Tibial nerve (tissue), 4 donors: ENCODE data around the gene TMEM178B. TPM values are rescaled to one million over a fixed set of nuclear protein-coding genes. Genes with fewer than 3 reads are reported as not detected.

Source experiments
- DNase-seq, 2 donors: peaks; one replicate each; pipeline ENCODE4 v3.0.0-alpha.2; 2019; ENCODE audit warnings: low spot score in 2 of 2
- H3K27ac ChIP-seq, 4 donors: fragments of 200-600 bp; sonication (generic) in 3 of 4; one replicate each; pipeline ENCODE4 v1.5.1; 2017 to 2019; ENCODE audit warnings: mild to moderate bottlenecking in 1 of 4
- H3K27me3 ChIP-seq, 2 donors: fragments of 200-600 bp; sonication (generic) in 1 of 2; one replicate each; pipeline versions ENCODE4 v1.5.1 to v1.6.0; 2017 to 2019
- H3K36me3 ChIP-seq, 3 donors: fragments of 200-600 bp; sonication (generic); one replicate each; pipeline ENCODE4 v1.5.1; 2018 to 2019
- H3K4me1 ChIP-seq, 4 donors: fragments of 200-600 bp; sonication (generic) in 3 of 4; one replicate each; pipeline ENCODE4 v1.5.1; 2017 to 2019
- H3K4me3 ChIP-seq, 4 donors: fragments of 200-600 bp; sonication (generic) in 3 of 4; one replicate each; pipeline ENCODE4 v1.5.1; 2017 to 2019; ENCODE audit warnings: mild to moderate bottlenecking in 1 of 4, moderate library complexity in 1 of 4
- H3K9me3 ChIP-seq, 4 donors: fragments of 200-600 bp; sonication (generic) in 3 of 4; one replicate each; pipeline ENCODE4 v1.5.1; 2017 to 2019
- CTCF ChIP-seq, 5 experiments: fragments of 200-600 bp in 3 of 5; fragments of 450-650 bp in 2 of 5; sonication (generic) in 3 of 5; IDR thresholded peaks; one replicate each; pipeline ENCODE4 v1.5.1; 2016 to 2019; ENCODE audit warnings: antibody characterized with exemption in 5 of 5, mild to moderate bottlenecking in 3 of 5, moderate library complexity in 2 of 5
- EP300 ChIP-seq, 2 donors: sonication (generic); formaldehyde crosslinking; IDR thresholded peaks; one replicate each; pipeline ENCODE4 v1.6.1; 2017; ENCODE audit warnings: antibody characterized with exemption in 2 of 2, mild to moderate bottlenecking in 1 of 2
- POLR2A ChIP-seq, 2 donors: fragments of 450-650 bp; IDR thresholded peaks; one replicate each; pipeline ENCODE4 v1.6.1; 2017; ENCODE audit warnings: antibody characterized with exemption in 2 of 2, mild to moderate bottlenecking in 2 of 2, moderate library complexity in 2 of 2
- WGBS, 2 donors: methylation state at CpG; one replicate each; pipeline ENCODE4 v1.1.5; 2018; 5-methylcytosine and 5-hydroxymethylcytosine counted together
- total RNA-seq, 4 donors: library from RNA; depleted of rRNA; stranded (reverse); fragments of >200 nt; gene quantifications; one replicate each; pipeline ENCODE4 v1.1.0, GENCODE V29; 2016

Gene TMEM178B
- total RNA-seq, 4 donors from 2014 or later, result 0.30 to 0.78 (median 0.53) TPM

- 2 to 3% methylated on average over 21 of the region's 21 CpGs for WGBS, 2 donors
- Histone ChIP-seq H3K27me3 (peaks cover 0 to 56% of the 10 kb centered on the region in 2 donors), H3K27ac (peak overlapping the region in 1 of 4 donors; percentile 43), H3K9me3 (no peaks in the 10 kb centered on the region), H3K4me1 (peaks cover 0 to 41% (median 31%) of the 10 kb centered on the region in 4 donors), H3K4me3 (peak overlapping the region; percentile 22 to 66 (median 45)), H3K36me3 (no peaks in the 10 kb centered on the region)
- DNase-seq, result no peak
- TF ChIP-seq CTCF (IDR thresholded peaks at IDR 0.05) (no peak), POLR2A (IDR thresholded peaks at IDR 0.05) (no peak), EP300 (IDR thresholded peaks at IDR 0.05) (no peak)
Measured at GRCh38 chr7:141071855-141072547, 1.9 kb upstream of the TMEM178B start.

GRCh38 chr7:141072548-141073172 is 1.2 kb upstream of the TMEM178B start:
- H3K4me1 ChIP-seq, result peaks cover 0 to 41% (median 31%) of the 10 kb centered on the region in 4 donors
- H3K36me3 ChIP-seq, result no peaks in the 10 kb centered on the region
- no peaks in the 10 kb centered on the region for H3K9me3 ChIP-seq
- peak in 1 of 2 donors; percentile 34 for DNase-seq
- 0 to 1% methylated on average over 26 to 34 of the region's 61 CpGs for WGBS, 2 donors
- H3K4me3 ChIP-seq, result peak overlapping the region; percentile 22 to 66 (median 45)
- peaks cover 0 to 58% of the 10 kb centered on the region in 2 donors for H3K27me3 ChIP-seq
- TF ChIP-seq CTCF (IDR thresholded peaks at IDR 0.05), result no peak
- no peak for TF ChIP-seq EP300 (IDR thresholded peaks at IDR 0.05)
- no peak for TF ChIP-seq POLR2A (IDR thresholded peaks at IDR 0.05)
- H3K27ac ChIP-seq, result peak overlapping the region in 1 of 4 donors; percentile 43

GRCh38 chr7:141073173-141073640 is 657 bp upstream of the TMEM178B start:
- WGBS, 2 donors, result 1% methylated on average over 22 to 34 of the region's 60 CpGs

GRCh38 chr7:141074162-141074991 is 513 bp downstream of the TMEM178B start:
- H3K4me3 ChIP-seq, result peak overlapping the region; percentile 22 to 66 (median 45)
- H3K27ac ChIP-seq, result no peak overlapping the region
- 4 to 6% methylated on average over 34 to 35 of the region's 75 CpGs for WGBS, 2 donors
- TF ChIP-seq EP300 (IDR thresholded peaks at IDR 0.05) (no peak), POLR2A (IDR thresholded peaks at IDR 0.05) (no peak), CTCF (IDR thresholded peaks at IDR 0.05) (no peak)
- H3K27me3 ChIP-seq, result peaks cover 0 to 60% of the 10 kb centered on the region in 2 donors
- no peaks in the 10 kb centered on the region for H3K9me3 ChIP-seq
- no peak for DNase-seq
- peaks cover 0 to 41% (median 31%) of the 10 kb centered on the region in 4 donors for H3K4me1 ChIP-seq
- H3K36me3 ChIP-seq, result no peaks in the 10 kb centered on the region

More at GRCh38 chr7:141073173-141073640, 657 bp upstream of the TMEM178B start:
- H3K27ac ChIP-seq, result no peak overlapping the region
- H3K27me3 ChIP-seq, result peaks cover 0 to 60% of the 10 kb centered on the region in 2 donors
- DNase-seq, result no peak
- H3K4me3 ChIP-seq, result peak overlapping the region; percentile 22 to 66 (median 45)
- H3K9me3 ChIP-seq, result no peaks in the 10 kb centered on the region
- H3K4me1 ChIP-seq, result peaks cover 0 to 41% (median 31%) of the 10 kb centered on the region in 4 donors
- TF ChIP-seq EP300 (IDR thresholded peaks at IDR 0.05) (no peak), POLR2A (IDR thresholded peaks at IDR 0.05) (no peak), CTCF (IDR thresholded peaks at IDR 0.05) (no peak)
- H3K36me3 ChIP-seq, result no peaks in the 10 kb centered on the region
